GM18867 (cell line): Measurements from ENCODE around the gene RIPPLY3.

Source experiments
- ATAC-seq: cut with Tn5 transposase; IDR thresholded peaks from one replicate; pipeline ENCODE4 v1.9.1; 2021; ENCODE audit warnings: mild to moderate bottlenecking, moderate library complexity; ENCODE audit not compliant: unreplicated experiment

RIPPLY3 gene

GRCh38 chr21:37006486-37007291 lies at the start of gene RIPPLY3:
TSS of gene RIPPLY3 (plus strand) at chr21:37006702. CDS start at chr21:37006773, 71 bp downstream.
- ATAC-seq, result no peak

GRCh38 chr21:36959020-36959835 lies 47.3 kb upstream of the RIPPLY3 start:
- no peak for ATAC-seq

- ATAC-seq, result no peak
Measured at GRCh38 chr21:36960676-36961284, 45.7 kb upstream of the RIPPLY3 start.

- ATAC-seq, result no peak
Measured at GRCh38 chr21:36962098-36962780, 44.3 kb upstream of the RIPPLY3 start.

- no peak for ATAC-seq
Measured at GRCh38 chr21:36964398-36964797, 42.1 kb upstream of the RIPPLY3 start.

GRCh38 chr21:36964827-36965719 lies 41.4 kb upstream of the RIPPLY3 start:
- peak; percentile 36 for ATAC-seq

GRCh38 chr21:36965720-36966065 lies 40.8 kb upstream of the RIPPLY3 start:
- ATAC-seq, result no peak

GRCh38 chr21:36966066-36966820 lies 40.3 kb upstream of the RIPPLY3 start, which contains the start of gene HLCS:
TSS of gene HLCS (minus strand) at chr21:36966669. CDS start at chr21:36966638, 31 bp downstream.
- peak; percentile 86 for ATAC-seq

GRCh38 chr21:36966821-36967768 lies 39.4 kb upstream of the RIPPLY3 start:
- peak; percentile 15 for ATAC-seq

- ATAC-seq, result no peak
Measured at GRCh38 chr21:36968414-36968813, 38.1 kb upstream of the RIPPLY3 start.

GRCh38 chr21:36968976-36969375 lies 37.5 kb upstream of the RIPPLY3 start:
- no peak for ATAC-seq

- no peak for ATAC-seq
Measured at GRCh38 chr21:36973986-36974850, 32.3 kb upstream of the RIPPLY3 start.

GRCh38 chr21:36974851-36975192 lies 31.7 kb upstream of the RIPPLY3 start:
- ATAC-seq, result no peak

- ATAC-seq, result no peak
Measured at GRCh38 chr21:36976228-36976861, 30.2 kb upstream of the RIPPLY3 start.

GRCh38 chr21:36976882-36977651 lies 29.4 kb upstream of the RIPPLY3 start:
- ATAC-seq, result peak; percentile 78
